CD14-positive monocyte (primary cell): ENCODE data around the gene CRMP1. TPM values are rescaled to one million over a fixed set of nuclear protein-coding genes. Genes with fewer than 3 reads are reported as not detected.

Experiments
- DNase-seq, 3 donors: peaks; one replicate each; pipeline ENCODE4 v3.0.0-alpha.2; 2011 to 2022
- H2AFZ ChIP-seq: 2 replicates; pipeline ENCODE4 v1.6.0; 2012; ENCODE audit warnings: mild to moderate bottlenecking, low read depth, low read length, inconsistent platforms; ENCODE audit not compliant: insufficient read depth, poor library complexity, severe bottlenecking
- H3K27ac ChIP-seq, 2 donors: 1 replicate in 1 of 2; 2 replicates in 1 of 2; pipeline ENCODE4 v1.5.1; 2012 to 2013; ENCODE audit warnings: low read length in 2 of 2, control low read depth in 1 of 2, inconsistent platforms in 1 of 2, low read depth in 1 of 2, mild to moderate bottlenecking in 1 of 2
- H3K27me3 ChIP-seq, 2 donors: one replicate each; pipeline versions ENCODE4 v1.6.0 to v1.6.1; 2011 to 2013; ENCODE audit warnings: low read length in 2 of 2; ENCODE audit not compliant: control insufficient read depth in 2 of 2, insufficient read depth in 2 of 2
- H3K36me3 ChIP-seq, 2 donors: replicated peaks in 1 of 2; 1 replicate in 1 of 2; 2 replicates in 1 of 2; pipeline versions ENCODE4 v1.5.1 to v1.6.1; 2012 to 2013; ENCODE audit warnings: low read length in 2 of 2, control low read depth in 1 of 2, inconsistent platforms in 1 of 2, mild to moderate bottlenecking in 1 of 2; ENCODE audit not compliant: insufficient read depth in 2 of 2, control insufficient read depth in 1 of 2
- H3K4me1 ChIP-seq, 2 donors: 1 replicate in 1 of 2; 2 replicates in 1 of 2; pipeline versions ENCODE4 v1.5.1 to v1.6.1; 2012 to 2013; ENCODE audit warnings: low read length in 2 of 2, control low read depth in 1 of 2, inconsistent platforms in 1 of 2, mild to moderate bottlenecking in 1 of 2, moderate library complexity in 1 of 2; ENCODE audit not compliant: insufficient read depth in 2 of 2, control insufficient read depth in 1 of 2
- H3K4me2 ChIP-seq: replicated peaks from 2 replicates; pipeline ENCODE3; 2012; ENCODE audit warnings: low read length, moderate library complexity, mild to moderate bottlenecking; ENCODE audit not compliant: poor library complexity, severe bottlenecking; ENCODE audit errors: extremely low read depth
- H3K4me3 ChIP-seq, 3 experiments: fragments of 200-600 bp in 1 of 3; sonication (generic) in 1 of 3; replicated peaks in 1 of 3; 1 replicate in 2 of 3; 2 replicates in 1 of 3; pipeline ENCODE4 v1.5.1; 2011 to 2013; ENCODE audit warnings: low read length in 3 of 3, mild to moderate bottlenecking in 3 of 3, control low read depth in 2 of 3, low read depth in 2 of 3, inconsistent platforms in 1 of 3, moderate library complexity in 1 of 3
- H3K79me2 ChIP-seq: 2 replicates; pipeline ENCODE4 v1.6.0; 2012; ENCODE audit warnings: mild to moderate bottlenecking, control low read depth, inconsistent platforms, low read length, moderate library complexity; ENCODE audit not compliant: insufficient read depth
- H3K9ac ChIP-seq: 2 replicates; pipeline ENCODE4 v1.6.0; 2017; ENCODE audit warnings: low read length, mild to moderate bottlenecking; ENCODE audit not compliant: insufficient read depth, poor library complexity, severe bottlenecking
- H3K9me3 ChIP-seq, 2 donors: replicated peaks in 1 of 2; 1 replicate in 1 of 2; 2 replicates in 1 of 2; pipeline versions ENCODE4 v1.5.1 to v1.6.1; 2012 to 2013; ENCODE audit warnings: low read length in 2 of 2, control low read depth in 1 of 2; ENCODE audit not compliant: control insufficient read depth in 1 of 2, insufficient read depth in 1 of 2
- H4K20me1 ChIP-seq: 2 replicates; pipeline ENCODE4 v1.6.0; 2012; ENCODE audit warnings: mild to moderate bottlenecking, low read length, control low read depth, moderate library complexity; ENCODE audit not compliant: insufficient read depth
- H3K27ac Mint-ChIP-seq, 7 donors: one replicate each; pipeline ENCODE4 v1.8.0; 2020; ENCODE audit warnings: mild to moderate bottlenecking in 7 of 7, mixed read lengths in 7 of 7, moderate library complexity in 6 of 7, inconsistent platforms in 2 of 7
- H3K27me3 Mint-ChIP-seq, 3 donors: one replicate each; pipeline ENCODE4 v1.8.0; 2021 to 2022; ENCODE audit warnings: low read depth in 3 of 3, mild to moderate bottlenecking in 3 of 3, mixed read lengths in 3 of 3, moderate library complexity in 3 of 3, inconsistent platforms in 1 of 3
- H3K36me3 Mint-ChIP-seq, 2 donors: one replicate each; pipeline ENCODE4 v1.8.0; 2020; ENCODE audit warnings: mixed read lengths in 2 of 2, inconsistent platforms in 1 of 2, mild to moderate bottlenecking in 1 of 2
- H3K4me1 Mint-ChIP-seq: one replicate; pipeline ENCODE4 v1.8.0; 2020; ENCODE audit warnings: mild to moderate bottlenecking, mixed read lengths
- H3K4me3 Mint-ChIP-seq, 2 donors: one replicate each; pipeline ENCODE4 v1.8.0; 2020; ENCODE audit warnings: mild to moderate bottlenecking in 2 of 2, mixed read lengths in 2 of 2, moderate library complexity in 1 of 2
- H3K9me3 Mint-ChIP-seq, 7 donors: one replicate each; pipeline ENCODE4 v1.8.0; 2020 to 2022; ENCODE audit warnings: mixed read lengths in 7 of 7, mild to moderate bottlenecking in 6 of 7, moderate library complexity in 6 of 7, inconsistent platforms in 2 of 7
- WGBS: methylation state at CpG from one replicate; pipeline ENCODE4 v1.1.5; 2013; ENCODE audit warnings: missing lambda C conversion rate; ENCODE audit not compliant: insufficient coverage; 5-methylcytosine and 5-hydroxymethylcytosine counted together
- intact Hi-C, 2 donors: fragments of 100-400 bp; cut with micrococcal nuclease; formaldehyde crosslinking; loops; one replicate each; pipeline versions ENCODE4 v1.15.0 to v1.15.1; 2023
- polyA plus RNA-seq, 3 donors: library from polyadenylated mRNA; depleted of rRNA in 1 of 3; unstranded in 2 of 3; stranded (reverse) in 1 of 3; fragments of 300-500 nt in 2 of 3; fragments of >200 nt in 1 of 3; fragmentation: Illumina TruSeq in 2 of 3; gene quantifications; 1 replicate in 2 of 3; 2 replicates in 1 of 3; pipeline ENCODE4 v1.2.3, GENCODE V29; 2012 to 2021
- TF ChIP-seq, protein P1 (sequence below): fragments of 200-600 bp; IDR thresholded peaks from one replicate; pipeline ENCODE4 v1.8.0; 2022; ENCODE audit warnings: antibody characterized with exemption, mild to moderate bottlenecking

CRMP1 gene
- polyA plus RNA-seq, 3 donors = not detected

DNA sequence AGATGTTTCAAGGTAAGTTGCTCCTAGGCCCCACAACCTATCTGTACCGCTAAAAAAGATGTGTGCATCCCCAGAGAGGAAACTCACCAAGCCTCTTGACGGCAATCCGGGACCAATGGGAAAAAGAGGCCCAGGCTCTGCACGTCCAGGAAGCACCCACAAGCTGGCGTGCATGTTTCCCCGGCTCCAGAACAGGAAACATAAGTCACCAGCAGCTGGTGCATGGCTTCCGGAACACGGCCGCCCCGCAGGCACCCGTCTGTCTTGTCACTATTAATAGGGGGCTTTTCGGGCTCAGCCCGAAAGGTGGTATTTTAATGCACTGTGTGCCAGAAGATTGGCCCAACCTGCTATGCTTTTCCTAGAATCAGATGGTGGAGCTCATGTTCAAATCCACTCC is 22.2 kb downstream of the CRMP1 start:
- Histone ChIP-seq H3K4me3 (no peak overlapping the region), H3K9ac (no peak overlapping the region), H3K27ac (no peak overlapping the region), H3K4me1 (no peaks in the 10 kb centered on the region), H3K79me2 (no peaks in the 10 kb centered on the region), H3K36me3 (no peaks in the 10 kb centered on the region), H2AFZ (no peak overlapping the region), H3K9me3 (peaks cover 0 to 3% of the 10 kb centered on the region in 2 donors), H3K27me3 (no peaks in the 10 kb centered on the region), H4K20me1 (no peaks in the 10 kb centered on the region), H3K4me2 (no peak overlapping the region)
- H3K4me1 Mint-ChIP-seq = peaks cover 8% of the 10 kb centered on the region
- H3K4me3 Mint-ChIP-seq = no peak overlapping the region
- no peak overlapping the region for H3K27ac Mint-ChIP-seq
- DNase-seq = no peak
- H3K27me3 Mint-ChIP-seq = peaks cover 13 to 39% (median 28%) of the 10 kb centered on the region in 3 donors
- H3K9me3 Mint-ChIP-seq = peaks cover 0 to 8% (median 6%) of the 10 kb centered on the region in 7 donors
- intact Hi-C loops = no loop called here
- 6% methylated on average over 12 of the region's 13 CpGs for WGBS
- TF ChIP-seq, protein P1, sequence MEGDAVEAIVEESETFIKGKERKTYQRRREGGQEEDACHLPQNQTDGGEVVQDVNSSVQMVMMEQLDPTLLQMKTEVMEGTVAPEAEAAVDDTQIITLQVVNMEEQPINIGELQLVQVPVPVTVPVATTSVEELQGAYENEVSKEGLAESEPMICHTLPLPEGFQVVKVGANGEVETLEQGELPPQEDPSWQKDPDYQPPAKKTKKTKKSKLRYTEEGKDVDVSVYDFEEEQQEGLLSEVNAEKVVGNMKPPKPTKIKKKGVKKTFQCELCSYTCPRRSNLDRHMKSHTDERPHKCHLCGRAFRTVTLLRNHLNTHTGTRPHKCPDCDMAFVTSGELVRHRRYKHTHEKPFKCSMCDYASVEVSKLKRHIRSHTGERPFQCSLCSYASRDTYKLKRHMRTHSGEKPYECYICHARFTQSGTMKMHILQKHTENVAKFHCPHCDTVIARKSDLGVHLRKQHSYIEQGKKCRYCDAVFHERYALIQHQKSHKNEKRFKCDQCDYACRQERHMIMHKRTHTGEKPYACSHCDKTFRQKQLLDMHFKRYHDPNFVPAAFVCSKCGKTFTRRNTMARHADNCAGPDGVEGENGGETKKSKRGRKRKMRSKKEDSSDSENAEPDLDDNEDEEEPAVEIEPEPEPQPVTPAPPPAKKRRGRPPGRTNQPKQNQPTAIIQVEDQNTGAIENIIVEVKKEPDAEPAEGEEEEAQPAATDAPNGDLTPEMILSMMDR = no peak
- H3K36me3 Mint-ChIP-seq = no peaks in the 10 kb centered on the region

DNA sequence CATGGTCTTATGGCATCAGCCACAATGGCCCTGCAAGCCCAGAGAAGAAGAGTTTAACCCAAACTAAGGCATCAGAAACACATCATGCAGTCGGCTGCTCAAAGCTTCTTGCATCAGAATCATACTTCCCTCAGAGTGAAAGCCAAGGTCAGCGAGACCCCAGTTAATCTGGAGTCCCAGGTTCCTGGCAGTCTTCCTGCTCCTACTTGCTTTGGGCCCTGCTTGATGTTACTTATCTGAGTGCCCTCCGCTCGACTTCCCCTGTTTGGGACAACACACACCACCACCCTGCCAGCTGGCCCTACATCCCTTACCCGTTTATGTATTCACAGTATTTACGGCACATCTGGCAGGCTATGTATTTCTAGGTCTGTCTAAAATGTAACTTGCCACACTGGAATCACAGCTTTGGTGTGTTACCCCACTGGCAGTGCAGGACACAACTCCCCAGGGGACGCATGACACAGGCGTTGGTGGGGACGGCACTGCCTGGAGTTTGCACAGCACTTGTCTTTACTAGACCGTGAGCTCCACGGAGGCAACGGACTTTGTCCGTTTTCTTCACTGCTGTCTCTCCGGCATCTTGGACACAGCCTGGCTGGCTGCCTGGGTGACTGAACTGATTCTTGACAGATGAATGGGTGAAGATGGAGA is 22.8 kb downstream of the CRMP1 start:
- H3K27ac Mint-ChIP-seq = no peak overlapping the region
- no peak overlapping the region for H3K4me3 Mint-ChIP-seq
- H3K9me3 ChIP-seq = peaks cover 0 to 3% of the 10 kb centered on the region in 2 donors
- no peaks in the 10 kb centered on the region for H3K4me1 ChIP-seq
- H3K9me3 Mint-ChIP-seq = peaks cover 0 to 8% (median 6%) of the 10 kb centered on the region in 7 donors
- H4K20me1 ChIP-seq = no peaks in the 10 kb centered on the region
- no peak overlapping the region for H3K27ac ChIP-seq
- no peaks in the 10 kb centered on the region for H3K36me3 Mint-ChIP-seq
- H3K27me3 Mint-ChIP-seq = peaks cover 13 to 45% (median 28%) of the 10 kb centered on the region in 3 donors
- intact Hi-C loops = no loop called here
- no peaks in the 10 kb centered on the region for H3K79me2 ChIP-seq
- 84% methylated on average over 14 of the region's 14 CpGs for WGBS
- no peak for DNase-seq
- no peak overlapping the region for H3K4me2 ChIP-seq
- H3K4me1 Mint-ChIP-seq = peaks cover 8% of the 10 kb centered on the region
- H3K4me3 ChIP-seq = no peak overlapping the region
- H3K27me3 ChIP-seq = no peaks in the 10 kb centered on the region
- no peak overlapping the region for H3K9ac ChIP-seq
- H3K36me3 ChIP-seq = no peaks in the 10 kb centered on the region
- H2AFZ ChIP-seq = no peak overlapping the region
- TF ChIP-seq, protein P1 = no peak
